Kidney glomerular epithelial cell (primary cell): ENCODE data around the gene ISCA1.
"Not testable (repeated sequence)": the region's sequence is repeated elsewhere in the genome, so short reads cannot be mapped to it uniquely, and the experiment has no call there.

Source experiments
- DNase-seq: peaks from one replicate; lab custom pipeline; 2025; lab: John Stamatoyannopoulos, UW

ISCA1 gene

DNA sequence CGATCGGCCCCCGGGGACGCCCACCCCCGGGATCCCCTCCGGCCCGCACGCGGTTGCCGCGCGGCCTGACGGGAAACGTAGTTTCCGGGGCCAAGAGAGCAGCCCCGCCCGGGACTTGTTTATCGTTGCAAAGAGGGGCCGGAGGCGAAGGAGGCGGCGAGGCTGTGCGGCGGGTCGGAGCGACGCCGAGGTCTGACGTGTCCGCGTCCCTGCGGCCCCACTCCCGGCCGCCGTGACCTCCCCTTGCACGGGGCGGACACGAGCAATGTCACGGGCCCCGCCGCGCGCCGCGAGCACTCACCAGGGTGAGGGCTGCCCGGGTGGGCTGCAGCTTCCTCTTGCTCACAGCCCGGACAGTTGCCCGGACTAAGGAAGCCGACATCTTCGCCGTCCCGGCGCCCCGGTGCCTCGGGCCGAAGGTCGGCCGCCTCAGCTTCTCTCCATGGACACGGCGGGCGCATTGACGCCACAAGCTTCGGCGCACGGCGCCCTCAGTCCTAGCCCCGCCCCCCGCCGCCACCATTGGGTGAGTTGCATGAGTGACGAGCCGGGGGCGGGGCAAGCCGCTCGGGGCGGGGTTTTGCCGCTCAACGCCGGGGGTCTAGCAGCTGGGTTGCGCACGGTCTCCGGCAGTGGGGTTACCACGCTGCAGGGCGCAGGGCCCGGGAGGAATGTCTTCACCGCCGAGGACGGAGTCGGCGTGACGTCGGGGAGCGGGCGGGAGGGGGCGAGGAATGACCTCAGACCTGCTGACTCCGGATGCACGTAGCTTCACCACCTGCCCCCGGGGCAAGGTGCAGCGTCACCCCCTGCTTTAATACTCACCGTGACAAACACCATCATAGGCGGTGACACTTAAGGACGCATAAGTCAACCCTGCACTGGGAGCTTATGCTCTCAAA is at the start of gene ISCA1:
Gene ISCA1 (minus strand): TSS at position 462 of the 902 bp plus-strand sequence. CDS start 80 bp downstream, at position 382.
- DNase-seq, result peak; percentile 73

DNA sequence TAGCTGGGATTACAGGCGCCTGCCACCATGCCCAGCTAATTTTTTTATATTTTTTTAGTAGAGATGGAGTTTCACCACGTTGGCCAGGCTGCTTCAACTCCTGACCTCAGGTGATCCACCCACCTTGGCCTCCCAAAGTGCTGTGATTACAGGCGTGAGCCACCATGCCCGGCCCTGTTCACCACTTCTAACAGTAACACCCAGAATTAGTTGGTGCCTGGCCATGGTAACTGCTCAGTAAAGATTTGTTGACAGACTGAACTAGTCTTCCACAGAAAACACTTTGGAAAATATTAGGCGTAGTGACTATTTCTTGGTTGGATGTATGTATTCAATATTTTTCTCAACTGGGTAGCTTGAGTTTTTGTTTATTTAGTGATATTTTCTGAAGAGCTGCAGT is 47.8 kb upstream of the ISCA1 start:
- DNase-seq, result no peak

- no peak for DNase-seq
Measured at GRCh38 chr9:86329649-86330048, 47.3 kb upstream of the ISCA1 start.

GRCh38 chr9:86328156-86328555 is 45.8 kb upstream of the ISCA1 start:
- no peak for DNase-seq

- DNase-seq, result no peak
Measured at GRCh38 chr9:86326536-86326935, 44.2 kb upstream of the ISCA1 start.

DNA sequence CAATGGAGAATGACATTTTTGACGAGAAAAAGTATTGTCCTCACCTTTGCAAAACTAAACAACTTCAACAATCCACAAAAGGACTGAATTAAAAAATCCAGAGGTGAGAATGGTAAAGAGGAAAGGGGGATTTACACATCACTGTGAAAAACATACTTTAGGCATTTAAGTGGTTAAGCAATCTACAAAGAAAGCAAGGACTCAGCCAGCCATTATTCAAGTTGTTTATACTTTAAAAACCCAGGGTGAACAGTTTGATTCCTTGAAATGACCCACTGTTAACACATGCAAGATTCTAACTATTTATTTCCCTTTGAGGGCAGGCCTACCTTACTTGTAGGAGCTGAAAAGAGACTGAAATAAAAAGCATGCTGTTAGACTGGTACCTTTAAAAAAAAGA is 42.6 kb upstream of the ISCA1 start:
- no peak for DNase-seq

- DNase-seq, result no peak
Measured at GRCh38 chr9:86324308-86324707, 42.0 kb upstream of the ISCA1 start.

DNA sequence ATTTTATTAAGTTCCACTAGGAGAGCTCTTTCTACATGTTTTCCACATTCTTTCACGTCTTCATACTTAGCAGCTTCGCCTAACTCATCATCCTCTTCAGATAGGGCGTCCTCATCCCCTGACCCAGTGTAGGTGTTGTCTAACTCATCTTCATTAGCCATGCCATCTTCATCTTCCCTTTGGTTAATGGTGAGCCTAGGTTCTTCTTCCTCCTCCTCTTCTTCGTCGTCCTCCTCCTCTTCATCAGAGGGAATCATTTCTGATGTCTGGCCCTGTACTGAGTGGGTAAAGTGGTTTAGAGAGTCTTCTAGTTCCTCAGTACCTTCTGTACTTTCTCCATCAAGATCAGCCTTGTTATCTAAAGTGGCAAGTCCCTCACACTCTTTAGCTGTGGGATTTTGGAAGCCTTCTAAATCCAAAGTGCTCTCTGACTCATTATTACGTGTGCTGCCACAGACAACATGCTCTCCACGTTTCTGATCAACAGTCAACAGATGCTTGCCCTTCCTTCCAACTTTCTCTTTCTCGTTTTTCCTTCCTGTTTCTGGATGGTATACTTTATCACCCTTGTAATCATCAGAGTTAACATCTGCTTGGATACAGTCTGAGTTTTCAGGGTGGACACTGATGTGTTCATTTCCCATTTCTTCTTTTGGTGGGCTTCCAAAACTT is 40.8 kb upstream of the ISCA1 start:
- DNase-seq, result no peak

DNA sequence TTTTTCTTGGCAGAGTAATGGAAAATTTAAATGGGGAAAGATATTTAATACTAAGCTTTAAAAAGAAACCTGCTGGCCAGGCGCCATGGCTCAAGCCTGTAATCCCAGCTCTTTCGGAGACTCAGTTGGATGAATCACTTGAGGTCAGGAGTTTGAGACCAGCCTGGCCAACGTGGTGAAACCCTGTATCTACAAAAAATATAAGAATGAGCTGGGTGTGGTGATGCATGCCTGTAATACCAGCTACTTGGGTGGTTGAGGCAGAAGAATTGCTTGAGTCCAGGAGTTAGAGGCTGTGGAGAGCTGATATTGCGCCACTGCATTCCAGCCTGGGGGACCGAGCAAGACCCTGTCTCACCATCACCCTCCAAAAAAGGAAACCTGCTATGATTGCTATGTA is 39.0 kb upstream of the ISCA1 start:
- peak; percentile 16 for DNase-seq

- DNase-seq, result no peak
Measured at GRCh38 chr9:86318187-86318586, 35.8 kb upstream of the ISCA1 start.

- DNase-seq, result no peak
Measured at GRCh38 chr9:86315078-86315477, 32.7 kb upstream of the ISCA1 start.

DNA sequence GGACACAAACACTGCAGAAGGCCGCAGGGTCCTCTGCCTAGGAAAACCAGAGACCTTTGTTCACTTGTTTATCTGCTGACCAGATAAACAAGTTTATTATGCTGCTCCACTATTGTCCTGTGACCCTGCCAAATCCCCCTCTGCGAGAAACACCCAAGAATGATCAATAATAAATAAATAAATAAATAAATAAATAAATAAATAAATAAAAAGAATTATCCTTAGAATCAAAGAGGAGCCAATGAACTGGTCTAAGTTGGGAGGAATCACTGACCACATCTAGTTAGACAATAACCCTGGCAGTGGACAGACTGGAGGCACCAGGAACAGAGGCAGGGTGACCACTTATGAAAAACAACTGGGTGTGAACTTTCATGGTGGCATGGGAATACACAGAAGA is 30.6 kb upstream of the ISCA1 start:
- DNase-seq, result not testable (repeated sequence)

GRCh38 chr9:86308687-86309086 is 26.3 kb upstream of the ISCA1 start:
- no peak for DNase-seq

- DNase-seq, result no peak
Measured at GRCh38 chr9:86304236-86304730, 21.9 kb upstream of the ISCA1 start.

DNA sequence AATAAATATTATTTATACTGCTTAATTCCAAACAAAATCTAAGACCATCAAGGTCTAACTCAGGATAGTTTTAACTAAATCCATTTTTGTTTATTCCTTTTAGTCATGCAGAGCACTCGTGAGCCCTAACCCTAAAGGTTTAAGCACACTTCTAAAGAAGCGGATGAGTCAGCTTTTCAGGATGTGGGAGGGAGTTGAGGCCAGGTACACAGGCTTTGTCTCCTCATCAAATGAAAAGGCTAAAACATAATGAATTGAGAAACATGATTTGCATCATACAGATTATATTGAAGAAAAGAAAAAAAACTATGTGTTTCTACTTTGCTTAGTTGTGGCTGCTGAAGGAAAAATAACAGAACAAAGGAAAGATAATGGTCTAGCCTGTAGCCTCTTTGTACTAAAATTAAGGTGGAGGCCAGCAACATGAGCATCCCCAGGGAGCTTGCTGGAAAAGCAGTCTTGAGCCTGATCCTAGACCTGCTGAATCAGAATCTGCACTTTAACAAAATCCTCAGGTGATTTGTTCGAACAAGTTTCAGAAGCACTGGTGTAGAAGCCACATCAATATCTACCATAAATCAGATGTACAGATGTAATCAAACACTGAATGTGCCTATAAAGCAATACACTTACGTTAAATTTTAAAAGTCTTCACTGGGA is 21.1 kb upstream of the ISCA1 start:
- no peak for DNase-seq

DNA sequence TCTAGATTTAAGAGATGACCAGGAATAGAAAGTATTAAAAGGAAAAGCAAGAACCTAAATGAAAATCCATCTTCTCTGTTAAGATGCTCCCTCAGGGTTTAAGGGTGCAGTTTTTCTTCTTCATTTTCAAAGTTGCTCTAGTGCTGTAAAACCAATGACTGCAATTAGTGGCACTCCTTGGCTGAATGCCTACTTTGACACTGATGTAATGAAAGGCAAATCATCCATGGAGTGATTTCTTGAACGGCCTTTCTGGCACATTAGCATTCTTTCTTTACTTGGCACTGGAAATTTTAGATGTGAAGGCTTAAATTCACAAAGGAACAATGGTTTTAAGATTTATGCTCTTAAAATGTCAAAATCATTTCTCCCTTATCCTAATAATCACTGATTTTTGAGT is 19.3 kb upstream of the ISCA1 start:
- DNase-seq, result no peak

GRCh38 chr9:86300701-86301100 is 18.4 kb upstream of the ISCA1 start:
- no peak for DNase-seq

GRCh38 chr9:86298873-86299272 is 16.5 kb upstream of the ISCA1 start:
- DNase-seq, result no peak

- not testable (repeated sequence) for DNase-seq
Measured at GRCh38 chr9:86290341-86290740, 8.0 kb upstream of the ISCA1 start.

- DNase-seq, result no peak
Measured at GRCh38 chr9:86288499-86289198, 6.3 kb upstream of the ISCA1 start.

GRCh38 chr9:86287013-86287412 is 4.7 kb upstream of the ISCA1 start:
- peak; percentile 33 for DNase-seq

- DNase-seq, result no peak
Measured at GRCh38 chr9:86286278-86286677, 3.9 kb upstream of the ISCA1 start.
